ENCODE measurements around the gene CCL19.

The CCL19 gene

GRCh38 chr9:34662526-34663302, 28.4 kb downstream of the CCL19 start, which contains the start of gene CCL27:
TSS of gene CCL27 (minus strand) at chr9:34662657. CDS start at chr9:34662633, 24 bp downstream.
- DNase-seq (ENCODE audit: low spot score): no peak

GRCh38 chr9:34659592-34660253, 31.4 kb downstream of the CCL19 start:
- no peak for DNase-seq (ENCODE audit: low spot score)

- DNase-seq (ENCODE audit: low spot score): no peak
These were observed 32.6 kb downstream of the CCL19 start for GRCh38 chr9:34658461-34658860.

GRCh38 chr9:34656992-34657391, 34.1 kb downstream of the CCL19 start:
- no peak for DNase-seq (ENCODE audit: low spot score)

GRCh38 chr9:34655394-34655793, 35.7 kb downstream of the CCL19 start:
- no peak for DNase-seq (ENCODE audit: low spot score)

- no peak for DNase-seq (ENCODE audit: low spot score)
These were observed 36.6 kb downstream of the CCL19 start for GRCh38 chr9:34654323-34655051.

GRCh38 chr9:34653151-34654072, 37.7 kb downstream of the CCL19 start:
- DNase-seq (ENCODE audit: low spot score): no peak

- no peak for DNase-seq (ENCODE audit: low spot score)
These were observed 38.5 kb downstream of the CCL19 start for GRCh38 chr9:34652602-34653000.

GRCh38 chr9:34651876-34652601, 39.0 kb downstream of the CCL19 start, which contains the start of gene IL11RA:
TSS of gene IL11RA (plus strand) at chr9:34652185. CDS start at chr9:34655218, 3,033 bp downstream.
- DNase-seq (ENCODE audit: low spot score): peak; percentile 88

- DNase-seq (ENCODE audit: low spot score): no peak
These were observed 39.8 kb downstream of the CCL19 start for GRCh38 chr9:34651321-34651720.

GRCh38 chr9:34650816-34651215, 40.3 kb downstream of the CCL19 start:
- DNase-seq (ENCODE audit: low spot score): no peak

GRCh38 chr9:34648673-34649072, 42.4 kb downstream of the CCL19 start:
- DNase-seq (ENCODE audit: low spot score): no peak

GRCh38 chr9:34647651-34648050, 43.4 kb downstream of the CCL19 start:
- no peak for DNase-seq (ENCODE audit: low spot score)

GRCh38 chr9:34647084-34647403, 44.0 kb downstream of the CCL19 start:
- DNase-seq (ENCODE audit: low spot score): no peak

GRCh38 chr9:34646211-34647083, 44.6 kb downstream of the CCL19 start, which contains the start of gene GALT:
TSS of gene GALT (plus strand) at chr9:34646675. CDS start at chr9:34646705, 30 bp downstream.
- DNase-seq (ENCODE audit: low spot score): peak; percentile 95

GRCh38 chr9:34644766-34645314, 46.2 kb downstream of the CCL19 start:
- DNase-seq (ENCODE audit: low spot score): no peak

GRCh38 chr9:34642679-34643078, 48.4 kb downstream of the CCL19 start:
- peak; percentile 87 for DNase-seq (ENCODE audit: low spot score)
